Measurements from ENCODE around the gene TRPM8. TPM values are rescaled to one million over a fixed set of nuclear protein-coding genes. Genes with fewer than 3 reads are reported as not detected.

TRPM8 gene
- total and polyA plus RNA-seq, 7 donors, result not detected

DNA sequence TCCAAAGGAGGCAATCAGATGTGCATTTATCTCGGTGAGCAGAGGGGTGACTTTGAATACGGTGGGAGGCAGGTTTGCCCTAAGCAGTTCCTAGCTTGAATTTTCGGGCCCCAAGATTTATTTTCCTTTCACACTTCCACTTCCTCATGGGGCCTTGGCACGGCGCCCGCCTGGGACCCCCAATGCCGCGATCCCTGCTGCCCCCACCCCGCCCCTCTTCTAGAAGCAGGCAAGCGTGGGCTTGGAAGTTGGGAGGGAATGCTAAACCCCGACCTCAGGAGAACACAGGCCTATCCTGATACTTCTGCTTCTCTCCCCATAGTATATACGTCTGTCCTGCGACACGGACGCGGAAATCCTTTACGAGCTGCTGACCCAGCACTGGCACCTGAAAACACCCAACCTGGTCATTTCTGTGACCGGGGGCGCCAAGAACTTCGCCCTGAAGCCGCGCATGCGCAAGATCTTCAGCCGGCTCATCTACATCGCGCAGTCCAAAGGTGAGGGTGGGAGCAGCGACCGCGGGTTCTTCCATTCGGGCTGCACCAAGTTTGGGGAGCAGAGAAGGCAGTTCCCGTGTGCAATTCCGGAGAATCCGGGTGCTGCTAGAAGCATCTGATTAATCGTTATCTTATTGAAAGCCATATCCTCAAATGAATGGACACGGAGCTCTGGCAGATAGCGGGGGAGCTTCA is 21.6 kb downstream of the TRPM8 start:
- DNase-seq, result no peak
- WGBS, 3 donors, result 16 to 21% (median 19%) methylated on average over 36 of the region's 36 CpGs

DNA sequence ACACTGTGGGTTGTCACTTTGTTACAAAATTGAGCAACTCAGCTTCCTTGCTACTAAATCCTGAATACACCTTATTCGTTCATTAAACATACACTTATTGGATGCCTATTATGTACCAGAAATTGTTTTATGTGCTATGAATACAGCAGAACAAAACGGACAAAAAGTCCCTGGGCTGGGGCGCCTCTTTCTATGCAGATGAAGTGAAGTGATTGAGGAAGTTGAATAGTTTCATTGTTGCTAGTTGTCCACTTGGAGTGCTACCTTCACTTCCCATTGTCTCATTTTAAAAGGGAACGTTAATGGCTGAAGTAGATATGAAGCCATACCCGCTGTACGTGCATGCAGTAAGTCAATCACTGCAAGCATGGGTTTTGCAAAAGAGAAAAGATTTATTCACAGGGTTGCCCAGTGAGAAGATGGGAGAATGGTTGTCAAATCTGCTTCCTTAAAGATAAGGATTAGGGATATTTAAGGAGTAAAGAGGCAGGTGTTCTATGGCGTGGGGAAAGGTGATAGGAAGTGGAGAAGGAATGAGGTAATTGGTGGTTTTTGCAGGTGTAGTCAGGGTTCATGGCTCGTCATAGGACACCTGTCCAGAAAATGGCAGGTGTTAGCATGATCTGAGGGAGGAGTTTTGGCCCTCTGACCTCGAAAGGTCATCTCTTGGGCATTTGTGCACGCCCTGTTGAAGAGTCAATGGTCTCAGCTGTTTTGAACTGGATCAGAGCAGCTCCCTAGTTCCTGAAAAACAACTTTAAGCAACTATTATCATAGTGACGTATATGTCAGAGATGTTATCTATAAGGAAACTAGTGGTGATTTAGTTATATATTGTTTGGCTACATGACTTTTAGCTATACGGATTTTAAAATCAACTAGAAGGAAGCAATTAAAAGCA is 23.5 kb downstream of the TRPM8 start:
- ATAC-seq, result no peak

More for the DNA sequence above, 21.6 kb downstream of the TRPM8 start:
- Histone ChIP-seq H3K9me3 (no peaks in the 10 kb centered on the region), H3K27me3 (ENCODE audit: insufficient read depth in 3 of 3, low read length in 2 of 3) (peaks cover 0 to 12% (median 0%) of the 10 kb centered on the region in 3 donors), H3K27ac (no peak overlapping the region), H3K4me1 (no peaks in the 10 kb centered on the region), H3K4me3 (no peak overlapping the region), H3K36me3 (ENCODE audit: insufficient read depth in 1 of 2, low read depth in 1 of 2) (no peaks in the 10 kb centered on the region)
- intact Hi-C loops (cut with DNase I), result no loop called here
- no peak for ATAC-seq
- TF ChIP-seq, protein P1, sequence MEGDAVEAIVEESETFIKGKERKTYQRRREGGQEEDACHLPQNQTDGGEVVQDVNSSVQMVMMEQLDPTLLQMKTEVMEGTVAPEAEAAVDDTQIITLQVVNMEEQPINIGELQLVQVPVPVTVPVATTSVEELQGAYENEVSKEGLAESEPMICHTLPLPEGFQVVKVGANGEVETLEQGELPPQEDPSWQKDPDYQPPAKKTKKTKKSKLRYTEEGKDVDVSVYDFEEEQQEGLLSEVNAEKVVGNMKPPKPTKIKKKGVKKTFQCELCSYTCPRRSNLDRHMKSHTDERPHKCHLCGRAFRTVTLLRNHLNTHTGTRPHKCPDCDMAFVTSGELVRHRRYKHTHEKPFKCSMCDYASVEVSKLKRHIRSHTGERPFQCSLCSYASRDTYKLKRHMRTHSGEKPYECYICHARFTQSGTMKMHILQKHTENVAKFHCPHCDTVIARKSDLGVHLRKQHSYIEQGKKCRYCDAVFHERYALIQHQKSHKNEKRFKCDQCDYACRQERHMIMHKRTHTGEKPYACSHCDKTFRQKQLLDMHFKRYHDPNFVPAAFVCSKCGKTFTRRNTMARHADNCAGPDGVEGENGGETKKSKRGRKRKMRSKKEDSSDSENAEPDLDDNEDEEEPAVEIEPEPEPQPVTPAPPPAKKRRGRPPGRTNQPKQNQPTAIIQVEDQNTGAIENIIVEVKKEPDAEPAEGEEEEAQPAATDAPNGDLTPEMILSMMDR (IDR thresholded peaks at IDR 0.05), result no peak

DNA sequence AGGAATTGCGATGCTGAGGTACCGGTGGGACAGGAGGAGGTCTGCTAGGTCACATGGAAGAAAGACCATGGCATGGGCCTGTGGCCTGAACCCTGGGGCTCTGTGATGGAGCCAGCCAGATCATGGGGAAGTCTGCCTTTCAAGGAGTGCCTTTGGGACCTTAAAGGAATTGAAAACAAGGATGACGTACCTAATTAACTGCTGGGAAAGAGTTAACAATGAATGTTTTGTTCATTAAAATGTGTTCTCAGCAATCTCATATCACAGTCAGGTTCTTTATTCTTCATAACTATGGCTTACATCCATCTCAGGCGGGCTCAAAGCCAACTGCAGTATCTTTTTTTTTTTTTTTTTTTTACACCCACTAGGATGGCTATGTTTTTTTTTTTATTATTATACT is 25.6 kb downstream of the TRPM8 start:
- TF ChIP-seq, protein P1 (IDR thresholded peaks at IDR 0.05), result no peak
- ATAC-seq (no peak), DNase-seq (no peak)
- Histone ChIP-seq H3K27me3 (ENCODE audit: insufficient read depth in 3 of 3, low read length in 2 of 3) (peaks cover 0 to 12% (median 0%) of the 10 kb centered on the region in 3 donors), H3K36me3 (ENCODE audit: insufficient read depth in 1 of 2, low read depth in 1 of 2) (no peaks in the 10 kb centered on the region), H3K27ac (no peak overlapping the region), H3K4me1 (no peaks in the 10 kb centered on the region), H3K9me3 (no peaks in the 10 kb centered on the region), H3K4me3 (no peak overlapping the region)
- WGBS, 3 donors, result 83 to 89% (median 86%) methylated on average over 4 of the region's 4 CpGs
- intact Hi-C loops (cut with DNase I), result no loop called here

More for the DNA sequence above, 23.5 kb downstream of the TRPM8 start:
- peaks cover 0 to 12% (median 0%) of the 10 kb centered on the region in 3 donors for H3K27me3 ChIP-seq (ENCODE audit: insufficient read depth in 3 of 3, low read length in 2 of 3)
- H3K4me1 ChIP-seq, result no peaks in the 10 kb centered on the region
- DNase-seq, result no peak
- intact Hi-C loops (cut with DNase I), result no loop called here
- H3K27ac ChIP-seq, result no peak overlapping the region
- H3K36me3 ChIP-seq (ENCODE audit: insufficient read depth in 1 of 2, low read depth in 1 of 2), result no peaks in the 10 kb centered on the region
- no peak overlapping the region for H3K4me3 ChIP-seq
- no peaks in the 10 kb centered on the region for H3K9me3 ChIP-seq
- 72 to 78% (median 73%) methylated on average over 12 of the region's 12 CpGs for WGBS, 3 donors
- TF ChIP-seq, protein P1 (IDR thresholded peaks at IDR 0.05), result no peak

DNA sequence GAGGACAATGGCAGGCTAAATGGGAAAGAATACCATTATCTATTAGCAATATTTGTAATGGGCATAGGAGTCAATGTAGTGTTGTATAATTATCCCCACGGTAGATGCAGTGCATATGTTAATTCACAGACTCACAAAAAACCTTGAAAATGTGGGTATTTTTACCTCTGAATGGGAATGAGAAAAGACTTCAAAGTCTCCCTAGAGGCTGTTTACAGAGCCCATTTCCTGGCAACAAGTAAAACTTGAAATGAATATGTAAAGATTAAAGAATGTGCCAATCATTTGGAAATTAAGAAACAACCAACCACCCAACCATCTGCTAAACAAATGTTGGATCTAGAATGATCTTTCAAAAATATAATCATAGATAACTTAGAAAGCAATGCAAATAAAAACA is 27.1 kb downstream of the TRPM8 start:
- 89 to 93% (median 92%) methylated on average over 1 of the region's 1 CpG for WGBS, 3 donors
- no peaks in the 10 kb centered on the region for H3K9me3 ChIP-seq
- no peak overlapping the region for H3K27ac ChIP-seq
- no peaks in the 10 kb centered on the region for H3K27me3 ChIP-seq (ENCODE audit: insufficient read depth in 3 of 3, low read length in 2 of 3)
- TF ChIP-seq, protein P1 (IDR thresholded peaks at IDR 0.05), result no peak
- H3K36me3 ChIP-seq (ENCODE audit: insufficient read depth in 1 of 2, low read depth in 1 of 2), result no peaks in the 10 kb centered on the region
- intact Hi-C loops (cut with DNase I), result no loop called here
- no peak overlapping the region for H3K4me3 ChIP-seq
- no peak for ATAC-seq
- no peaks in the 10 kb centered on the region for H3K4me1 ChIP-seq
- no peak for DNase-seq

Measured in psoas muscle (tissue), 8 donors.